ENCODE measurements around the gene WASF3.

GRCh38 chr13:26693749-26694463 is 136.4 kb downstream of the WASF3 start:
- TF ChIP-seq, protein P1, sequence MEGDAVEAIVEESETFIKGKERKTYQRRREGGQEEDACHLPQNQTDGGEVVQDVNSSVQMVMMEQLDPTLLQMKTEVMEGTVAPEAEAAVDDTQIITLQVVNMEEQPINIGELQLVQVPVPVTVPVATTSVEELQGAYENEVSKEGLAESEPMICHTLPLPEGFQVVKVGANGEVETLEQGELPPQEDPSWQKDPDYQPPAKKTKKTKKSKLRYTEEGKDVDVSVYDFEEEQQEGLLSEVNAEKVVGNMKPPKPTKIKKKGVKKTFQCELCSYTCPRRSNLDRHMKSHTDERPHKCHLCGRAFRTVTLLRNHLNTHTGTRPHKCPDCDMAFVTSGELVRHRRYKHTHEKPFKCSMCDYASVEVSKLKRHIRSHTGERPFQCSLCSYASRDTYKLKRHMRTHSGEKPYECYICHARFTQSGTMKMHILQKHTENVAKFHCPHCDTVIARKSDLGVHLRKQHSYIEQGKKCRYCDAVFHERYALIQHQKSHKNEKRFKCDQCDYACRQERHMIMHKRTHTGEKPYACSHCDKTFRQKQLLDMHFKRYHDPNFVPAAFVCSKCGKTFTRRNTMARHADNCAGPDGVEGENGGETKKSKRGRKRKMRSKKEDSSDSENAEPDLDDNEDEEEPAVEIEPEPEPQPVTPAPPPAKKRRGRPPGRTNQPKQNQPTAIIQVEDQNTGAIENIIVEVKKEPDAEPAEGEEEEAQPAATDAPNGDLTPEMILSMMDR (IDR thresholded peaks at IDR 0.05; ENCODE audit: insufficient read depth, low read length), result no peak
- TF ChIP-seq GABPA (IDR thresholded peaks at IDR 0.05; ENCODE audit: low read depth), result no peak
